A549 (cell line): ENCODE results near the gene LNX2. TPM values are rescaled to one million over a fixed set of nuclear protein-coding genes. Genes with fewer than 3 reads are reported as not detected.

Experiments
- ATAC-seq, 2 experiments: fragments of 200-7000 bp in 1 of 2; fragments of >200 bp in 1 of 2; cut with Nextera tagmentation in 1 of 2; cut with Tn5 transposase in 1 of 2; 3 replicates each; pipeline versions ENCODE4 v1.8.0 to v1.9.1; 2018 to 2020; ENCODE audit warnings: mild to moderate bottlenecking in 1 of 2, moderate library complexity in 1 of 2
- CTCF ChIA-PET: fragments of 300-600 bp; sonication (Branson Sonifier 250); formaldehyde crosslinking; extraction: SDS; loops from one replicate; lab custom pipeline; 2021; ENCODE audit warnings: antibody characterized with exemption, inconsistent platforms; lab: Yijun Ruan, JAX
- POLR2A ChIA-PET: fragments of 350-600 bp; formaldehyde crosslinking; extraction: SDS; loops from one replicate; lab custom pipeline; 2021; ENCODE audit warnings: antibody characterized with exemption, inconsistent platforms; lab: Yijun Ruan, JAX
- DNase-seq, 2 experiments: peaks; one replicate each; pipeline versions ENCODE4 v3.0.0 to v3.0.0-alpha.2; 2011 to 2016; ENCODE audit warnings: low read depth in 1 of 2, low spot score in 1 of 2
- FAIRE-seq: peaks from 2 replicates; lab custom pipeline; 2011; peaks lifted over from hg19 to GRCh38; lab: Jason Lieb, UNC
- H3K27ac ChIP-seq, 2 experiments: fragments of >200 bp; sonication (Bioruptor Twin); formaldehyde crosslinking; 3 replicates each; pipeline ENCODE4 v1.5.1; 2016 to 2017
- H3K4me1 ChIP-seq: fragments of >200 bp; sonication (Bioruptor Twin); formaldehyde crosslinking; 3 replicates; pipeline ENCODE4 v1.6.1; 2016
- H3K4me2 ChIP-seq: fragments of >200 bp; sonication (Bioruptor Twin); formaldehyde crosslinking; 3 replicates; pipeline ENCODE4 v1.6.1; 2016
- H3K4me3 ChIP-seq: fragments of >200 bp; sonication (Bioruptor Twin); formaldehyde crosslinking; 3 replicates; pipeline ENCODE4 v1.5.1; 2016
- H3K9me3 ChIP-seq: fragments of >200 bp; sonication (Bioruptor Twin); formaldehyde crosslinking; 3 replicates; pipeline ENCODE4 v1.6.1; 2016
- BHLHE40 ChIP-seq: IDR thresholded peaks from 2 replicates; pipeline ENCODE4 v1.6.1; 2012; ENCODE audit warnings: low read depth, low read length, inconsistent platforms
- CBX8 ChIP-seq: fragments of 200-600 bp; sonication (generic); IDR thresholded peaks from 2 replicates; pipeline ENCODE4 v1.6.1; 2016
- CEBPB ChIP-seq, 2 experiments: fragments of >200 bp in 1 of 2; sonication (Bioruptor Twin) in 1 of 2; formaldehyde crosslinking in 1 of 2; IDR thresholded peaks; 2 replicates each; pipeline ENCODE4 v1.6.1; 2012 to 2016
- EP300 ChIP-seq, 2 experiments: fragments of >200 bp; sonication (Bioruptor Twin); formaldehyde crosslinking; IDR thresholded peaks; 2 replicates in 1 of 2; 3 replicates in 1 of 2; pipeline ENCODE4 v1.6.1; 2016 to 2017
- ESRRA ChIP-seq: fragments of 150-350 bp; IDR thresholded peaks from 2 replicates; pipeline ENCODE4 v1.6.1; 2014; ENCODE audit warnings: mild to moderate bottlenecking, low read length, borderline replicate concordance
- FOSB ChIP-seq: fragments of 250-450 bp; sonication (Bioruptor Pico); IDR thresholded peaks from 2 replicates; pipeline ENCODE4 v1.5.0; 2020; ENCODE audit warnings: mild to moderate bottlenecking, moderate library complexity
- FOSL2 ChIP-seq, 2 experiments: fragments of 450-650 bp in 1 of 2; fragments of >200 bp in 1 of 2; sonication (Bioruptor Twin) in 1 of 2; formaldehyde crosslinking; IDR thresholded peaks; 2 replicates each; pipeline versions ENCODE4 v1.5.0 to v1.6.1; 2016 to 2020; ENCODE audit warnings: mild to moderate bottlenecking in 1 of 2, moderate library complexity in 1 of 2
- FOXS1 ChIP-seq: fragments of 250-450 bp; sonication (Bioruptor Pico); IDR thresholded peaks from 2 replicates; pipeline ENCODE4 v1.5.0; 2020; ENCODE audit warnings: mild to moderate bottlenecking, moderate library complexity
- GATA3 ChIP-seq: IDR thresholded peaks from 2 replicates; pipeline ENCODE4 v1.6.1; 2012; ENCODE audit warnings: borderline replicate concordance
- MYC ChIP-seq: IDR thresholded peaks from 2 replicates; pipeline ENCODE4 v1.6.1; 2012; ENCODE audit warnings: mild to moderate bottlenecking, inconsistent platforms, low read length, improper control_type of control experiment, borderline replicate concordance
- POLR2A ChIP-seq: IDR thresholded peaks from 2 replicates; pipeline ENCODE4 v1.6.1; 2012; ENCODE audit warnings: mild to moderate bottlenecking, low read length
- POLR2AphosphoS2 ChIP-seq: conservative IDR thresholded peaks from 2 replicates; pipeline ENCODE4 v1.6.1; 2012; ENCODE audit warnings: low read length, improper control_type of control experiment, inconsistent platforms
- RFX5 ChIP-seq: fragments of 450-650 bp; IDR thresholded peaks from 2 replicates; pipeline ENCODE4 v1.7.1; 2014; ENCODE audit warnings: antibody characterized with exemption, mild to moderate bottlenecking, moderate library complexity
- RNF2 ChIP-seq: fragments of 200-600 bp; sonication (generic); IDR thresholded peaks from 2 replicates; pipeline ENCODE4 v1.6.1; 2016; ENCODE audit warnings: low read depth, mild to moderate bottlenecking, antibody characterized with exemption, moderate library complexity, borderline replicate concordance
- TP53 ChIP-seq: fragments of 250-450 bp; sonication (Bioruptor Pico); IDR thresholded peaks from 2 replicates; pipeline ENCODE4 v1.5.0; 2021; ENCODE audit warnings: mild to moderate bottlenecking, moderate library complexity
- WGBS: methylation state at CpG from one replicate; pipeline ENCODE4 v1.1.6; 2017; ENCODE audit errors: missing lambda C conversion rate; 5-methylcytosine and 5-hydroxymethylcytosine counted together
- polyA plus RNA-seq, 4 experiments: library from polyadenylated mRNA; depleted of rRNA in 3 of 4; stranded (reverse); fragments of >200 nt; fragmentation: RNase III in 1 of 4; extraction: RNeasy Plus Mini Kit Qiagen cat#74134 plus additional on column Dnase treatment in 1 of 4; gene quantifications; 2 replicates in 3 of 4; 3 replicates in 1 of 4; pipeline ENCODE4 v1.2.3, GENCODE V29; 2011 to 2017
- TF ChIP-seq, protein P1 (sequence below): fragments of 200-600 bp; sonication (generic); IDR thresholded peaks from 2 replicates; pipeline ENCODE4 v1.6.1; 2016; ENCODE audit warnings: antibody characterized with exemption, mild to moderate bottlenecking, moderate library complexity
- TF ChIP-seq, protein P2 (sequence below): fragments of >200 bp; sonication (Bioruptor Twin); formaldehyde crosslinking; IDR thresholded peaks from 2 replicates; pipeline ENCODE4 v1.6.1; 2016
- TF ChIP-seq, protein P3 (sequence below): fragments of >200 bp; sonication (Bioruptor Twin); formaldehyde crosslinking; IDR thresholded peaks from 3 replicates; pipeline ENCODE4 v1.5.1; 2016
- TF ChIP-seq, protein P4 (sequence below): fragments of 450-650 bp; IDR thresholded peaks from 2 replicates; pipeline ENCODE4 v1.6.1; 2014; ENCODE audit warnings: antibody characterized with exemption

Gene LNX2
- polyA plus RNA-seq, 2 of the 4 experiments (the other 2 are of a cell fraction) = 3.3 to 6.3 TPM

DNA sequence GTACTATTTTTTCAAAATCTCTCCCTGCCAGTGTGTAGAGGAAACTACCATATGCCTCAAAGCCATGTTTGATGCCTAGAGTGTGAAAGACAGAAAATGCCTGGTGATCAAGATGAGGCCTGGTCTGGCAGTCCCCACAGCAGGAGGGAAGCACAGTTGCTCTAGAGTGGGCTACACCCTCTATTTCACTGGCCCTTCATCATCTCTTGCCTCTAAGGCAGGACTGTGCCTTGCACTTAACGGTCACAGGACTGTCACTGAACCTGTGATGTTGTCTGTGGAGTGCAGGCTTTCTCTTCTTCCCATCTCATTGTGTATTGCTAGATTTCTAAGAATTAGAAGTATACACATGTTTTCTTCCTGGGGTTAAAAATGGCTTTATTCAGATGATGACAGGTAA lies 17.7 kb upstream of the LNX2 start:
- TF ChIP-seq POLR2AphosphoS2 (no peak), CEBPB (IDR thresholded peaks at IDR 0.05) (no peak), FOXS1 (CRISPR knock-in tag) (no peak), FOSB (CRISPR knock-in tag) (no peak), POLR2A (no peak), RFX5 (no peak), BHLHE40 (no peak), RNF2 (no peak), GATA3 (no peak), MYC (no peak), FOSL2 (IDR thresholded peaks at IDR 0.05) (no peak), FOSL2 (CRISPR knock-in tag; IDR thresholded peaks at IDR 0.05) (no peak), ESRRA (no peak), CBX8 (no peak)
- TF ChIP-seq, protein P1, sequence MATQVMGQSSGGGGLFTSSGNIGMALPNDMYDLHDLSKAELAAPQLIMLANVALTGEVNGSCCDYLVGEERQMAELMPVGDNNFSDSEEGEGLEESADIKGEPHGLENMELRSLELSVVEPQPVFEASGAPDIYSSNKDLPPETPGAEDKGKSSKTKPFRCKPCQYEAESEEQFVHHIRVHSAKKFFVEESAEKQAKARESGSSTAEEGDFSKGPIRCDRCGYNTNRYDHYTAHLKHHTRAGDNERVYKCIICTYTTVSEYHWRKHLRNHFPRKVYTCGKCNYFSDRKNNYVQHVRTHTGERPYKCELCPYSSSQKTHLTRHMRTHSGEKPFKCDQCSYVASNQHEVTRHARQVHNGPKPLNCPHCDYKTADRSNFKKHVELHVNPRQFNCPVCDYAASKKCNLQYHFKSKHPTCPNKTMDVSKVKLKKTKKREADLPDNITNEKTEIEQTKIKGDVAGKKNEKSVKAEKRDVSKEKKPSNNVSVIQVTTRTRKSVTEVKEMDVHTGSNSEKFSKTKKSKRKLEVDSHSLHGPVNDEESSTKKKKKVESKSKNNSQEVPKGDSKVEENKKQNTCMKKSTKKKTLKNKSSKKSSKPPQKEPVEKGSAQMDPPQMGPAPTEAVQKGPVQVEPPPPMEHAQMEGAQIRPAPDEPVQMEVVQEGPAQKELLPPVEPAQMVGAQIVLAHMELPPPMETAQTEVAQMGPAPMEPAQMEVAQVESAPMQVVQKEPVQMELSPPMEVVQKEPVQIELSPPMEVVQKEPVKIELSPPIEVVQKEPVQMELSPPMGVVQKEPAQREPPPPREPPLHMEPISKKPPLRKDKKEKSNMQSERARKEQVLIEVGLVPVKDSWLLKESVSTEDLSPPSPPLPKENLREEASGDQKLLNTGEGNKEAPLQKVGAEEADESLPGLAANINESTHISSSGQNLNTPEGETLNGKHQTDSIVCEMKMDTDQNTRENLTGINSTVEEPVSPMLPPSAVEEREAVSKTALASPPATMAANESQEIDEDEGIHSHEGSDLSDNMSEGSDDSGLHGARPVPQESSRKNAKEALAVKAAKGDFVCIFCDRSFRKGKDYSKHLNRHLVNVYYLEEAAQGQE = no peak
- TF ChIP-seq, protein P2, sequence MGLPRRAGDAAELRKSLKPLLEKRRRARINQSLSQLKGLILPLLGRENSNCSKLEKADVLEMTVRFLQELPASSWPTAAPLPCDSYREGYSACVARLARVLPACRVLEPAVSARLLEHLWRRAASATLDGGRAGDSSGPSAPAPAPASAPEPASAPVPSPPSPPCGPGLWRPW = no peak
- TF ChIP-seq, protein P3, sequence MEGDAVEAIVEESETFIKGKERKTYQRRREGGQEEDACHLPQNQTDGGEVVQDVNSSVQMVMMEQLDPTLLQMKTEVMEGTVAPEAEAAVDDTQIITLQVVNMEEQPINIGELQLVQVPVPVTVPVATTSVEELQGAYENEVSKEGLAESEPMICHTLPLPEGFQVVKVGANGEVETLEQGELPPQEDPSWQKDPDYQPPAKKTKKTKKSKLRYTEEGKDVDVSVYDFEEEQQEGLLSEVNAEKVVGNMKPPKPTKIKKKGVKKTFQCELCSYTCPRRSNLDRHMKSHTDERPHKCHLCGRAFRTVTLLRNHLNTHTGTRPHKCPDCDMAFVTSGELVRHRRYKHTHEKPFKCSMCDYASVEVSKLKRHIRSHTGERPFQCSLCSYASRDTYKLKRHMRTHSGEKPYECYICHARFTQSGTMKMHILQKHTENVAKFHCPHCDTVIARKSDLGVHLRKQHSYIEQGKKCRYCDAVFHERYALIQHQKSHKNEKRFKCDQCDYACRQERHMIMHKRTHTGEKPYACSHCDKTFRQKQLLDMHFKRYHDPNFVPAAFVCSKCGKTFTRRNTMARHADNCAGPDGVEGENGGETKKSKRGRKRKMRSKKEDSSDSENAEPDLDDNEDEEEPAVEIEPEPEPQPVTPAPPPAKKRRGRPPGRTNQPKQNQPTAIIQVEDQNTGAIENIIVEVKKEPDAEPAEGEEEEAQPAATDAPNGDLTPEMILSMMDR = no peak
- TF ChIP-seq, protein P4, sequence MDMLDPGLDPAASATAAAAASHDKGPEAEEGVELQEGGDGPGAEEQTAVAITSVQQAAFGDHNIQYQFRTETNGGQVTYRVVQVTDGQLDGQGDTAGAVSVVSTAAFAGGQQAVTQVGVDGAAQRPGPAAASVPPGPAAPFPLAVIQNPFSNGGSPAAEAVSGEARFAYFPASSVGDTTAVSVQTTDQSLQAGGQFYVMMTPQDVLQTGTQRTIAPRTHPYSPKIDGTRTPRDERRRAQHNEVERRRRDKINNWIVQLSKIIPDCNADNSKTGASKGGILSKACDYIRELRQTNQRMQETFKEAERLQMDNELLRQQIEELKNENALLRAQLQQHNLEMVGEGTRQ = no peak
- no peak for FAIRE-seq

DNA sequence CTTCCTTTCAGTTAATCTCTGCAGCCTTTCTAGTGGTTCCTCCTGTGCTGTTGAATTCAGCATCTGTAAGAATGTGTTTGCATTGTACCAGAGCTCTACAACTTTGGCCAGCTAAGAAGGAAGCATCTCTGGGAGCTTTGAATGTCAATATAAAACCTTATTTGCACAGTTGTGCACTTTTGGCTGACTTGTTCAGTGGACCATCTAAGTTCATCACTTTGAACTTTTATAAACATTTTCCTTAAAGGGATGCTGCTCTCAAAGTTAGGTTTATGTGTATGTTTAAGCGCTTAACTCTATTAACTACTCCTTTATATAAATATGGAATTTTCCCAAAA lies 16.9 kb upstream of the LNX2 start:
- no peak for DNase-seq
- 100% methylated on average over 1 of the region's 1 CpG for WGBS
- no peak for TF ChIP-seq TP53
- no peak for TF ChIP-seq EP300 (IDR thresholded peaks at IDR 0.05)
- FAIRE-seq = no peak
- no peak overlapping the region for H3K27ac ChIP-seq
- no peak for ATAC-seq
- H3K9me3 ChIP-seq = no peaks in the 10 kb centered on the region
- CTCF ChIA-PET = no interaction called here
- H3K4me1 ChIP-seq = no peaks in the 10 kb centered on the region
- H3K4me2 ChIP-seq = no peak overlapping the region
- POLR2A ChIA-PET = no interaction called here
- H3K4me3 ChIP-seq = no peak overlapping the region

More for the DNA sequence above, 17.7 kb upstream of the LNX2 start:
- POLR2A ChIA-PET = no interaction called here
- Histone ChIP-seq H3K4me3 (no peak overlapping the region), H3K4me2 (no peak overlapping the region), H3K9me3 (no peaks in the 10 kb centered on the region), H3K27ac (no peak overlapping the region), H3K4me1 (no peaks in the 10 kb centered on the region)
- ATAC-seq (no peak), DNase-seq (no peak)
- WGBS = 100% methylated on average over 1 of the region's 1 CpG
- CTCF ChIA-PET = no interaction called here
